Measurements from ENCODE around the gene MIR17HG.
"Not testable (repeated sequence)": the region's sequence is repeated elsewhere in the genome, so short reads cannot be mapped to it uniquely, and the experiment has no call there.

Gene MIR17HG

GRCh38 chr13:91347996-91348905 lies 764 bp downstream of the MIR17HG start:
- no peak for DNase-seq

DNA sequence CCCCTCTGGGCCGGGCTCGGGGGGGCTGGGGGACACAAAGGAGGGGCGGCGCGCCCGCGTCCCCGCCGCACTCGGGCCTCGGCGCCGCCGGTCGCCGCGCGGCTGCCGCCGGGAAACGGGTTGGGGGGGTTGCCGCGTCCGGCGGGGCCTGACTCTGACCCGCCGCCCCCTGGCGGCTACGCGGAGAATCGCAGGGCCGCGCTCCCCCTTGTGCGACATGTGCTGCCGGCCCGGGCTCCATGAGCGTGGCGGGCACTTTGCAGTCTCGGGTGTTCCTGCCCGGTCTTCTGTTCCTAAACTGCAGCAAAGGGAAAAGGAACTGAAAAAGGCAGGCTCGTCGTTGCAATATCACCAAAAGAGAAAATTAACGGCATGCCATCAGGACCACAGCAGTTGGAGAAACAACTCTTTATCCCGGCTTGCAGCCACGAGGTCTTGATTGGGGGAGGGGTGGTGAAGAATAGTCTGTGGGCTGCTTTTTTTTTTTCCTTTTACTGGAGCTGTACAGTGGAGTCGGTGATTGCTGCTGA lies 1.5 kb downstream of the MIR17HG start:
- peak; percentile 80 for DNase-seq

- DNase-seq, result no peak
Observed at GRCh38 chr13:91349992-91350911, 2.8 kb downstream of the MIR17HG start.

- no peak for DNase-seq
Observed at GRCh38 chr13:91351123-91351522, 3.6 kb downstream of the MIR17HG start.

DNA sequence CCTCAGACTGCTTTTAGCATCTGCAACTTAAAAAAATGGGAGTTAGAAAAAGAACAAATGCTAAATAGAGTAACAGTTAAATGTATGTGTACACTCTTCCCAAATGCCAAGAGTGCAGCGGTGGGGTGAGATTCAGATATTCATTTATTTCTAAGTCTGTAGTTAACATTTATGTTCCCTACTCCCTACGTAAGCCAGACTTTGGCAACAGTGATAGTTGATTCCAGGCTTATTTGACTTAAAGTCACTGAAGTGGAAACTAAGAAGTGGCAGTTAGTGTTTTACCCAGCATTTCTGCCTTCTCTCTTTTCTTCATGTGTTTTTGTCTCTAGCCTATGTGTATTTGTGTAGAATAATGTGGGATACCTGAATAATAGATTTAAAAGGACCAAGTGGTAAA lies 4.5 kb downstream of the MIR17HG start:
- no peak for DNase-seq

DNA sequence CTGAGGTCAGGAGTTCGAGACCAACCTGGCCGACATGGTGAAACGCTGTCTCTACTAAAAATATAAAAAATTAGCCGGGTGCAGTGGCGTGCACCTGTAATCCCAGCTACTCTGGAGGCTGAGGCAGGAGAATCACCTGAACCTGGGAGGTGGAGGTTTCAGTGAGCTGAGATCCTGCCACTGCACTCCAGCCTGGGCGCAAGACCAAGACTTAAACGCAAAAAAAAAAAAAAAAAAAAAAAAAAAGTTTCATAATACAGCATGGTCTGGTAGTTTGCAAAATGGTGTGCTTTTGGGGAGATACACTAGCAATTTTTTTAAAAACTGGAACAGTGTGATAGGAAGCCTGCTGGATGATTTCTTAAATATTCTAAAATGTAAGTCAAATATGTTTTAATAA lies 5.4 kb downstream of the MIR17HG start:
- not testable (repeated sequence) for DNase-seq

DNA sequence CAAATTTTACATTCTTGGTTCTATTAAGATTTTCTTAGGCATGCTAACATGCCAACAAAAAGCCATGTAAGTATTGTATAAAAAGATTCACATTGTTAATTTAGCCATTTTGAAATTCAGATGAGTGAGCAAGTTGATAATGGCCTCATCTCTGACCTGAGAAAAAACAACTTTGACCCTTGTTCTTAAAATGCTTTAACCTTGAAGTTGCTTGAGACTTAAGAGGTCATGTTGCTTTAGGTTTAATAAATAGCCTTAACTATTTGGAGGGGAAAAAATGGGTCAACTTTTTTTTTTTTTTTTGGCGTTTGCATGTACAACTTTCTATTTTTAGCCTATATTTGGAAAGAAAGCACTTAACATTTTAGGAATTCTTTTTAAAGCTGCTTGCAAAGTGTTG lies 6.0 kb downstream of the MIR17HG start:
- no peak for DNase-seq

- no peak for DNase-seq
Observed at GRCh38 chr13:91355099-91355825, 7.8 kb downstream of the MIR17HG start.

DNA sequence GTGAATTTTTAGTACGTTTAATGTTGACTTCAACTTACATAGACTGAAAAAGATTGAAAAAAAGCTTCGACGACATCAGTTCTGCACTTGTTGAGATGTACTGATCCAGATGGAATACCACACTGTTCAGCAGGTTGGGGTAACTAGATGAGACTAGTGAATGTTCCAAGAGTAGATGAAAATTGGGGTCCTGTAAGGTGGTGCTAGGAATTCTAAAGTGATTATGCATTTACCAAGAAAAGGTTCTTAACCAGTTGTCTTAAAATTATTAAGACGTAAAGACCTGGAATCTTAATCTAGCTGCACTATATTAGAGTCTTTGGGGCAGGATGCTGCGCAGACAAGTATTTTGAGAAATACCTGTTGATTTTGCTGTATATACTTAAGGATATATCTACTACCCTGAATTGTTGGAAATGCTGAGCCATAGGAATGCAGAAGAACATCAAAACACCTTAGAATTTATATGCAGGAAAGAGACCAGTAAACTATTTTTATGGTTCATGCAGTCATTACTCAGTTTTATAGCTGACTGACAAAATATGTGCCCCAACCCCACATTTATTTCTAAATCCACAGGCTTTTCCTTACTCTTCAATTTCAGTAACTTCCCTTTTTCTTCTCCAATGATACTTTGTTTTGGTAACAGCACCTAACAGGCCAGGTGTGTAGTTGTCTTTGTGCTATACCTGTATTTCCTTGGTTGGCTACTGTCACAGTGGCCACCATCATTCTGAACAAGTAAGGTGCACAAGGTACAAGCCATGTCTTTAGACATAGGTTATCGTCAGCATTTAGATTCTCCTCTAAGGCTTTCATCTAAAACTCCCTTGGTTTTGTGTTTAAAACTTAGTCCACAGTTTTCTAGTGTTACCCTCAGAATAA lies 8.6 kb downstream of the MIR17HG start:
- DNase-seq, result no peak

- no peak for DNase-seq
Observed at GRCh38 chr13:91356919-91357612, 9.6 kb downstream of the MIR17HG start.

GRCh38 chr13:91357613-91358386 lies 10.3 kb downstream of the MIR17HG start:
- no peak for DNase-seq

DNA sequence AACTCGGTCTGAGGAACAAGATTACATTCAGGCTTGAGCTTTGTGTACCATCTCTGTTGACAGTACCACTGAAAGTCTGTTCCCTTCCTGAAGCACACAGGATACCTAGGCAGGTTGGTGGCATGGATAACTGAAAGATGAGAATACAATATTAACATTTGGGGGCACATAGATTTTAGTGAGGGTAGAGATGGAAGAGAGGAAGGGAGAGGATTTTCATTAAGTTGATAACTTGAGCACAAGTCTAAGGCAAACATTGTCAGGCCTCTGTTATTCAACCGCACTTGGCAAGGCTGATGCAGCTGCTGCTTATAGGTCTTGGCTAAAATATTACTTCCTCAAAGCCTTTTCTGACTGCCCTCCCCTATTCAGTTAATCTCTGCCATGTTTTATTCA lies 10.9 kb downstream of the MIR17HG start:
- DNase-seq, result no peak

DNA sequence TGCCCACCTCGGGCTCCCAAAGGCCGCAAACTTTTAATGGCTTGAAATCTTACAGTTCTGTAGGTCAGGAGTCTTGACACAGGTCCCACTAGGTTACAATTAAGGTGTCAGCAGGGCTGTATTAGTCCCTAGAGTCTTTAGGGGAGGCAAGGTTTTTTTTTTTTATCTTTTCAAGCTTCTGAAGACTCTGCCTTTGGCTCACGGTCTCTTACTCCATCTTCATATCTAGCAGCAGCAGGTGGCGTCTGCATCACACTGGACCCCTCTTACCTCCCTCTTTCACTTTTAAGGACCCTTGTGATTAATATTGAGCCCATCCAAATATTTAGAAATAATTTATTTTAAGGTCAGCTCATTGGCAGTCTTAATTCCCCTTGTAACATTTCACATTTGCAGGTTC lies 11.6 kb downstream of the MIR17HG start:
- DNase-seq, result no peak

DNA sequence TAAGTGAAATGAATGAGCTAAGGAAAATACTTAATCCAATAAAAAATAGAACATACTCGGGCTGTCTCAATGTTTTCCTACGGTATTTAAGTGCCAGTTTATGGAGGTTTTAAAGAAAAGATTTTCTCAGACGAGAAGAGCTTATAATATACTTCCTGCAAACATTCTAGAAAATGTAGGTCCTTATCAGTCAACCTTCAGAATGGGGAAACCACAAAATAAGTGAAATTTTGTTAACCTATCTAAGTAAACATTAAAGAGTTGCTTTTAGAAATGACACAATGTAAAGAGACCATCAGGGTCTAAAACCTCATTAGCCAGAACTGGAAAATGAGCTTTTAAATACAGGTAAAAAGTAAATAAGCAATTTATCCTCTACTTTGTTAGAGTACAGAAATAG lies 12.1 kb downstream of the MIR17HG start:
- DNase-seq, result no peak

- DNase-seq, result no peak
Observed at GRCh38 chr13:91360246-91360751, 12.8 kb downstream of the MIR17HG start.

DNA sequence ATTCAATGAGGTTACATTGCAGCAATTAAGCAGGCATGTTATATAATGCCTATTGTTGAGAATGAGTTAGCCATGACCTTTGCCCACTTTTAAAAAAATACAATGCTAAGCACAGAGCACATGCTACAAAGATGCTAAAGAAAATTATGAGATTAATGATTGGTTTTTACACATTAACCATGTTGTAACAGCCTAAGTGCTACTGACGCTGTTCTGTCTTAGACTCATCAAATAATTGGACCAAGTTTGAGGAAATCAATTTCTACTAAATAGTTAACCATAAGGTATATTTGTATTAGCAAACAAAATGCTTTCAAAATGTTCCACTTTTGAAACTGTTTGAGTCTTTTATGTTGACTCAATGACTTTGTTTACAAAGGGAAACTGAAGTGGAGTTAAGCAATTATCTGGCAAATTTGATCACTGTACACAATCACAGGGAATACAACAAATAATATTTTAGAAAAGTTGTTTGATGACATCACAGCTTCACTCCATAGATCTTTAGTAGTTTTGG lies 14.3 kb downstream of the MIR17HG start:
- no peak for DNase-seq

DNA sequence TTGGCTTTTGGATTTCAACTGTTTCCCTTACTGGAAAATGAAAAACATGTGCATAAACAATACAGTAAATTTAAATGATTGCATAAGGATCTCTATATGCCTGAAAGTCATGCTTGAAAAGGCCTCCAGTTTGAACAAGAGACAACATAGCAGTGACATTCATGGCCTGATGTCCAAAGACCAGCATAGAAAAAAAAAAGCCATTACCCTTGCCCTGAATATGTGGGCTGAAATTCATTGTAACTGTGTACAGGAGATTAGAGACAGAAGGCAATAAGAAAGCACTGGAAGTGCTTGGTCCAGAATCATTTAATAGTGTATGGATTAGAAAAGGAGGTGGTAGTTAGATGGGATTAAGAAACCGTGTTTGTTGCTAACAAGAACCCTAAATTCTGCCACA lies 15.4 kb downstream of the MIR17HG start:
- no peak for DNase-seq

GRCh38 chr13:91368101-91368500 lies 20.6 kb downstream of the MIR17HG start:
- no peak for DNase-seq

- DNase-seq, result no peak
Observed at GRCh38 chr13:91368676-91369440, 21.4 kb downstream of the MIR17HG start.

All from NCI-H1694 treated with DMSO at 0.1 percent for 48 hours (cell line).